Loucy (cell line): ENCODE results near the gene MS4A18.

Experiments
- H2AFZ ChIP-seq: fragments of 200-600 bp; sonication (generic); 2 replicates; pipeline ENCODE4 v1.6.0; 2016; ENCODE audit warnings: antibody characterized with exemption, mild to moderate bottlenecking, low read length, moderate library complexity
- H3F3A ChIP-seq: fragments of 200-600 bp; 2 replicates; pipeline ENCODE4 v1.6.0; 2016; ENCODE audit warnings: antibody characterized with exemption, low read depth, mild to moderate bottlenecking
- H3K27me3 ChIP-seq: fragments of 200-600 bp; sonication (generic); 2 replicates; pipeline ENCODE4 v1.6.1; 2014; ENCODE audit warnings: low read length, mild to moderate bottlenecking; ENCODE audit not compliant: insufficient read depth, poor library complexity, severe bottlenecking
- H3K36me3 ChIP-seq: fragments of 200-600 bp; sonication (generic); 2 replicates; pipeline ENCODE4 v1.6.1; 2016; ENCODE audit warnings: low read length; ENCODE audit not compliant: insufficient read depth
- H3K4me1 ChIP-seq: fragments of 200-600 bp; sonication (generic); 2 replicates; pipeline ENCODE4 v1.5.1; 2014; ENCODE audit warnings: low read length, mild to moderate bottlenecking; ENCODE audit not compliant: insufficient read depth, poor library complexity, severe bottlenecking
- H3K4me2 ChIP-seq: fragments of 200-600 bp; sonication (generic); 2 replicates; pipeline ENCODE4 v1.6.0; 2014; ENCODE audit warnings: antibody characterized with exemption, low read length, low read depth, mild to moderate bottlenecking; ENCODE audit not compliant: poor library complexity, severe bottlenecking
- H3K4me3 ChIP-seq: fragments of 200-600 bp; sonication (generic); 2 replicates; pipeline ENCODE4 v1.5.1; 2014; ENCODE audit warnings: low read length, mild to moderate bottlenecking, mixed read lengths; ENCODE audit not compliant: poor library complexity, severe bottlenecking
- H3K79me2 ChIP-seq: fragments of 200-600 bp; sonication (generic); 2 replicates; pipeline ENCODE4 v1.6.1; 2014; ENCODE audit warnings: low read length; ENCODE audit not compliant: insufficient read depth
- H3K9ac ChIP-seq: fragments of 200-600 bp; sonication (generic); 2 replicates; pipeline ENCODE4 v1.6.0; 2014; ENCODE audit warnings: mild to moderate bottlenecking, low read depth, low read length, moderate library complexity; ENCODE audit not compliant: poor library complexity, severe bottlenecking
- H3K9me2 ChIP-seq: fragments of 200-600 bp; sonication (generic); replicated peaks from 2 replicates; pipeline ENCODE4 v1.6.1; 2016; ENCODE audit warnings: low read depth, low read length, mixed read lengths
- H3K9me3 ChIP-seq: fragments of 200-600 bp; sonication (generic); 2 replicates; pipeline ENCODE4 v1.6.1; 2014; ENCODE audit warnings: mild to moderate bottlenecking, antibody characterized with exemption, low read length, low read depth; ENCODE audit not compliant: insufficient read depth
- H4K20me1 ChIP-seq: fragments of 200-600 bp; sonication (generic); 2 replicates; pipeline ENCODE4 v1.6.0; 2014; ENCODE audit warnings: antibody characterized with exemption, low read length, mild to moderate bottlenecking; ENCODE audit not compliant: insufficient read depth, poor library complexity, severe bottlenecking
- CTCF ChIP-seq: fragments of 200-600 bp; sonication (generic); conservative IDR thresholded peaks from 2 replicates; pipeline ENCODE4 v1.5.1; 2014; ENCODE audit warnings: mild to moderate bottlenecking, antibody characterized with exemption, low read length
- EZH2phosphoT487 ChIP-seq: fragments of 200-600 bp; IDR thresholded peaks from 2 replicates; pipeline ENCODE4 v1.6.1; 2018; ENCODE audit warnings: antibody characterized with exemption, mild to moderate bottlenecking, moderate library complexity, borderline replicate concordance

Gene MS4A18

DNA sequence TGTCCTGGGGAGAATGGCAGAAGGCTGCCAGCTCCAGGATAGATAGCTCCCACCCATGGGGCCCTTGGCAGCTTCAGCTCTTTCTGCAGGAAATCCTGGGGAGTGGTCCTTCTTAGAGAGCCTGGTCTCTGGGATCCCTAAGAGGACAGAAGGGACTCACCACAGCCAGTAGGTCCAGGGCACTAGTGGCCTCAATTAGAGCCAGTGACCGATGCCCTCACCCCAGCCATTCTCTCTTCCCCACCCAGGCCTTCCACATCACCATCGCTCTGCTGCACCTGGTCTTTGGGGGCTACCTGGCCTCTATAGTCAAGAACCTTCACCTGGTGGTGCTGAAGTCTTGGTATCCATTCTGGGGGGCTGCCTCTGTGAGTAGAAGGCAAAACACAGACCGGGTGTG is 66.2 kb downstream of the MS4A18 start:
- H3K36me3 ChIP-seq: no peaks in the 10 kb centered on the region
- no peaks in the 10 kb centered on the region for H3K79me2 ChIP-seq
- H3K9ac ChIP-seq: no peak overlapping the region
- H3K4me2 ChIP-seq: no peak overlapping the region
- H3F3A ChIP-seq: 0 out of 2 replicates have a peak, but pooled peaks cover 3% of the 10 kb centered on the region
- H3K27me3 ChIP-seq: no peaks in the 10 kb centered on the region
- peaks cover 27% of the 10 kb centered on the region for H3K4me1 ChIP-seq
- TF ChIP-seq CTCF: no peak
- no peak for TF ChIP-seq EZH2phosphoT487
- no peaks in the 10 kb centered on the region for H3K9me2 ChIP-seq
- no peaks in the 10 kb centered on the region; the same call in 1 of the 2 replicates for H3K9me3 ChIP-seq
- H3K4me3 ChIP-seq: no peak overlapping the region
- no peak overlapping the region for H2AFZ ChIP-seq
- no peaks in the 10 kb centered on the region for H4K20me1 ChIP-seq

DNA sequence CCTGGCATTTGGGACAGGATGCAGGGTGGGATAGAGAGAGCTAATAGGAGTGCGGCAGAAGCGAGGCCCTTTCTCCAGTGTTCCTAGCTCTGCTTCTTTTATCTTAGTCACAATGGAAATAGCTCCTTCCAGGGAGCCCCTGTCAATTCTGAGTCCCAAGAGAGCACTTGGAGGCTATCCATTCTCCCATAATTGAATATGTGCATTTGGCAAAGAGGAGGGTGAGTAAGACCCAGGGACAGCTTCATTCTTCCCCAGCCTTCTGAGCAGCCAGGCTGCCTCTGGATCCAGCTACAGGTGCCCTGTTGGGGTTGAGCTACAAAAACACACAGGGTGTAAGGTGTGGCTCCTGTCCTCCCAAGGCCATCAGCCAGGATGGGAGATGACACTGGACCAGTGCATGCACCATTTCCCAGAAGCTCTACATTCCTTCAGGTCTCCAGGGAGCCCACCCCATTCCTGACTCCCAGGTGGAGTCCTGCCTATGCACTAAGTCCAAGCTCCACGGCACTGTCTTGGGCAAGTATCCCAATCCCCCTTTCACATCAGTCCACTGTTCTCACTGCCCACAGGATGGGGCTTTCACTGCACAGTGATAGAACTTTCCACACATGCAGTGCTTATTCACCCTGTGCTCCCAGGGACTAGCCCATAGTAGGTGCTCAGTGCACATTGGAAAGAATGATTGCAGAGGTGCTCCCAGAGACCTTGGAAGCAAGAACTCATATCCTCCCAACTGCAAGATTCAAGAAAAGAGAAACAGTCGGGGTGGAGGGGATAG is 66.8 kb downstream of the MS4A18 start:
- TF ChIP-seq CTCF (no peak), EZH2phosphoT487 (no peak)
- Histone ChIP-seq H3K9ac (no peak overlapping the region), H3K4me1 (peaks cover 21% of the 10 kb centered on the region), H3K4me2 (no peak overlapping the region), H3K9me2 (no peaks in the 10 kb centered on the region), H3K79me2 (no peaks in the 10 kb centered on the region), H3K27me3 (no peaks in the 10 kb centered on the region), H3K4me3 (no peak overlapping the region), H3K9me3 (no peaks in the 10 kb centered on the region; the same call in 1 of the 2 replicates), H2AFZ (no peak overlapping the region), H4K20me1 (no peaks in the 10 kb centered on the region), H3K36me3 (no peaks in the 10 kb centered on the region), H3F3A (0 out of 2 replicates have a peak, but pooled peaks cover under 1% of the 10 kb centered on the region)

DNA sequence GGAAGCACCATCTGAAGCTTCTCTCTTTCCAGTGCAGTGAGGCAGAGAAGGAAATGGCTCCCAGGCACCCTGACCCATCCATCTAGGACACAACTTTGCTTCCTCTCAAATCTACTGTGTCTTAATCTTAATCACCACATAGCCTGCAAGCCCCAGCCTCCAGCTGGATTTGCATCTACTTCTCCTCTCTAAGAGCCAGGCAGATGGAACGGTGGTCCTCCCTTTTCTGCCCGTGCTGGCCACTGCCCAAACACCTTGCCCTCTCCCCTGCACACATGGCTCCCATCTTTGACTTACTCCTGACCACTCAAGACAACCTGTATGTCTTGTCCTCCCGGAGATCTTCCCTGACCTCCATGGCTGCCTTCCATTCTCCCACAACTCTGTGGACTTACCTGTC is 68.0 kb downstream of the MS4A18 start:
- Histone ChIP-seq H3K36me3 (no peaks in the 10 kb centered on the region), H3K9me3 (no peaks in the 10 kb centered on the region; the same call in 1 of the 2 replicates), H3K4me2 (no peak overlapping the region), H3K79me2 (no peaks in the 10 kb centered on the region), H3K9ac (no peak overlapping the region), H3K27me3 (no peaks in the 10 kb centered on the region), H3K4me1 (peaks cover 9% of the 10 kb centered on the region), H3K4me3 (no peak overlapping the region), H2AFZ (no peak overlapping the region), H3F3A (no peaks in the 10 kb centered on the region), H4K20me1 (no peaks in the 10 kb centered on the region), H3K9me2 (no peaks in the 10 kb centered on the region)
- TF ChIP-seq EZH2phosphoT487 (no peak), CTCF (no peak)
